ENCODE results near the gene TRIO.

Gene TRIO

DNA sequence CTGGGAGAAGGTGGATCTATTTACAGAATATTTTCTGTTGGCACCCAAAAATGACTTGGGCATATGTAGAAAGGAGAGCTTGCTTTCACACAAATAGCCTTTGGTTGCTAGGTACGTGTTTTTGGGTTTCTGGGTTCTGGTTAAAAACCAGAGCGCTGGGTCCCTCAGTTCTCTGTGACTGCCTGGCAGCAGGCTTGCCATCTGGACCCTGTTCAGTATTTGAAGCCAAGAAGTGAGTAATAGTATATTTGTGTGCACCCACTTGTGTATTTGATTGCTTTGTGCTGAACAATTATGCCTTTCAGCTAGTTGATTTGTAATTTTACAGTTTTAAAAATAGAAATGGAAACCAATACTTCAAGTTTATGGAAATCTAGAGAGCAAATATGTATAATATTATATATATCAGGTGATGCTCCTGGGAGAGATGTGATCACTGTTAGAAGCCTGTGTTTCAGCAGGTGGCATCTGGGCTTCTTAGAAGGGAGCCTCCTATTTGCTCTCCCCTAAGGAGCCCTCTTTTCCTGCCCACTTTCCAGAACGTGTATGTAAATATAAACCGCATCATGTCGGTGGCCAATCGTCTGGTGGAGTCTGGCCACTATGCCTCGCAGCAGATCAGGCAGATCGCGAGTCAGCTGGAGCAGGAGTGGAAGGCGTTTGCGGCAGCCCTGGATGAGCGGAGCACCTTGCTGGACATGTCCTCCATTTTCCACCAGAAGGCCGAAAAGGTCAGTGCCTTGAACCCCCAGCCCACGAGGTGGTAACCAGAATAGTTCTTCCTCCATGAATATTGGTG, 153.6 kb downstream of the TRIO start:
- peaks cover 45 to 50% of the 10 kb centered on the region in 2 donors for H3K36me3 ChIP-seq (ENCODE audit: control insufficient read depth in 2 of 2, insufficient read depth in 2 of 2, low read length in 2 of 2)

DNA sequence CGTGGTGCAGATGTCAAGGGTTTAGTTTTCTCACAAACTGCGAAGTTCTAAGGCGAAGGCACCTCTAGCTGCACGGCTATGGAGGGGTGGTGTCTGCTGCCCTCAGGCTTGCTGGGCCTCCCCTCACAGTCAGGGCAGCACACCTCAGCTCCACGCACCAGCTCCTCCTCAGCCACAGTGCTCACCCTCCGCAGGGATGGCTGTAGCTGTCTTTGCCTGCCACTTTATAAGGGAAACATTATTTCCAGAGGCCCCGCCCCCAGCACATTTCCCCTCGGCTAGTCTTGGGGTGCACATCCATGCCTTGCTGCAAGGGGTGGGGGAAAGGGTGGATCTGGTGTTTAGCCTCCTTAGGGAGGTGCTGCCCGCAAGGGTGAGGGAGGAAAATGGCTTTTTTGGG, 154.6 kb downstream of the TRIO start:
- no peaks in the 10 kb centered on the region for H3K4me1 ChIP-seq (ENCODE audit: control insufficient read depth in 2 of 2, insufficient read depth in 2 of 2, low read length in 2 of 2)
- H3K36me3 ChIP-seq (ENCODE audit: control insufficient read depth in 2 of 2, insufficient read depth in 2 of 2, low read length in 2 of 2), result peaks cover 46 to 51% of the 10 kb centered on the region in 2 donors
- H3K4me3 ChIP-seq (ENCODE audit: low read length in 2 of 2), result no peak overlapping the region
- no peak overlapping the region for H3K27ac ChIP-seq (ENCODE audit: low read depth in 2 of 2, low read length in 2 of 2)
- H3K9me3 ChIP-seq (ENCODE audit: control insufficient read depth in 2 of 2, low read length in 2 of 2), result no peaks in the 10 kb centered on the region
- no peak overlapping the region for H3K9ac ChIP-seq (ENCODE audit: low read depth in 1 of 2, low read length in 2 of 2)
- H3K27me3 ChIP-seq (ENCODE audit: control insufficient read depth in 2 of 2, insufficient read depth in 2 of 2, low read length in 2 of 2), result no peaks in the 10 kb centered on the region

More for the DNA sequence above, 153.6 kb downstream of the TRIO start:
- Histone ChIP-seq H3K4me1 (ENCODE audit: control insufficient read depth in 2 of 2, insufficient read depth in 2 of 2, low read length in 2 of 2) (no peaks in the 10 kb centered on the region), H3K9me3 (ENCODE audit: control insufficient read depth in 2 of 2, low read length in 2 of 2) (no peaks in the 10 kb centered on the region), H3K9ac (ENCODE audit: low read depth in 1 of 2, low read length in 2 of 2) (no peak overlapping the region), H3K27me3 (ENCODE audit: control insufficient read depth in 2 of 2, insufficient read depth in 2 of 2, low read length in 2 of 2) (no peaks in the 10 kb centered on the region), H3K27ac (ENCODE audit: low read depth in 2 of 2, low read length in 2 of 2) (no peak overlapping the region), H3K4me3 (ENCODE audit: low read length in 2 of 2) (no peak overlapping the region)

DNA sequence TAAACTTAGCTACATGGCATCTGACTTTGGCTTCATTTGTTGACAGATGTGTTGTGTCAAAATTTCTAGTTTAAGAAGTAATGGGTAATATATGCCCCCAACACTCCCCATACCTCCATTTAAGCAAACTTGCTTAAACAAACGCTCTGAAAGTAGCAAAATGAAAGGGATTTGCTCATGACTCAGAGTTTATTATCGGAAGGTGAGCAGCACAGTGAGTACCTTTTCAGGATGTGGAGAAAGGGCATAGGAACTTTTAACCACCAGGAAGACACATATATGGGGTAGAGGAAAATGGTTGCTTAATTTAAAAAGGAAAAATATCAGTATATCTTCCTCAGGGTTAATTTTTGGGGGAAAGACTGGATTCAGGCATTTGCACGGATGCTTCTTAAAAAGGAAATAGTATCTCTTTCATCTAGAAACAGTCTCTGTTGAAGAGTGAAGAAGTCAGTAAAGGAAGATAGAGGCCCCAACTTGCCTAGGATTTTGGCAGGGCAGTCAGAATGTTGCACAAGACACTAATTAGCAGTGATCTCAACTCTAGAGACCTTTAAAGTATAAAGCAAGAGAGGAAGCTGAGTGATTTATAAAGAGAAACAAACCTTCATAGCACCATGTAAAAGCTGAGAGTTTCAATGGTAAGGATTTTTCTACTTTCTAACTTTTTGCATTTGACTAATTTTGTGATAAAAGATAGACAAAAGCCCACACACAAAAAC, 155.1 kb downstream of the TRIO start:
- Histone ChIP-seq H3K4me1 (ENCODE audit: control insufficient read depth in 2 of 2, insufficient read depth in 2 of 2, low read length in 2 of 2) (no peaks in the 10 kb centered on the region), H3K27ac (ENCODE audit: low read depth in 2 of 2, low read length in 2 of 2) (no peak overlapping the region), H3K36me3 (ENCODE audit: control insufficient read depth in 2 of 2, insufficient read depth in 2 of 2, low read length in 2 of 2) (peaks cover 45% of the 10 kb centered on the region in 2 donors), H3K9me3 (ENCODE audit: control insufficient read depth in 2 of 2, low read length in 2 of 2) (no peaks in the 10 kb centered on the region), H3K27me3 (ENCODE audit: control insufficient read depth in 2 of 2, insufficient read depth in 2 of 2, low read length in 2 of 2) (no peaks in the 10 kb centered on the region), H3K9ac (ENCODE audit: low read depth in 1 of 2, low read length in 2 of 2) (no peak overlapping the region), H3K4me3 (ENCODE audit: low read length in 2 of 2) (no peak overlapping the region)

DNA sequence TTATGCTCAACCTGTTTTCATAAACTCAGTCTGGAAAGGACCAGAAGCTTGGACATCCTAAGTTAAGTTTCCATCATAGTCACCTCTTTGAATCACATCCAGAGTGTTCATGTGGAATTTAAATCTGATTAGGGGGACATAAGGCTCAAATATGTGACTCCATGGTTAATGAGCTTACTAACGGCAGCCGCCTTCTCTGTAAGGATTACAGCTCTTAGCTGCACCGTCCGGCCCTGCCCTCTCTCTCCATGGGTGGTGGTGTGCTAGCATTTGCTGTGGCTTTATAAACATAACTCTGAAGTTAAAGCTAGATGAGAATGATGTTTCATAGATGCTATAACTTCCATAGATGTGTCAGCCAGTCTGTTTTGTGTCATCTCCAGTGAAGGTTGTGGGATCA, 156.5 kb downstream of the TRIO start:
- Histone ChIP-seq H3K4me3 (ENCODE audit: low read length in 2 of 2) (no peak overlapping the region), H3K27me3 (ENCODE audit: control insufficient read depth in 2 of 2, insufficient read depth in 2 of 2, low read length in 2 of 2) (no peaks in the 10 kb centered on the region), H3K9ac (ENCODE audit: low read depth in 1 of 2, low read length in 2 of 2) (no peak overlapping the region), H3K27ac (ENCODE audit: low read depth in 2 of 2, low read length in 2 of 2) (no peak overlapping the region), H3K4me1 (ENCODE audit: control insufficient read depth in 2 of 2, insufficient read depth in 2 of 2, low read length in 2 of 2) (no peaks in the 10 kb centered on the region), H3K9me3 (ENCODE audit: control insufficient read depth in 2 of 2, low read length in 2 of 2) (no peaks in the 10 kb centered on the region), H3K36me3 (ENCODE audit: control insufficient read depth in 2 of 2, insufficient read depth in 2 of 2, low read length in 2 of 2) (peaks cover 41 to 44% of the 10 kb centered on the region in 2 donors)

DNA sequence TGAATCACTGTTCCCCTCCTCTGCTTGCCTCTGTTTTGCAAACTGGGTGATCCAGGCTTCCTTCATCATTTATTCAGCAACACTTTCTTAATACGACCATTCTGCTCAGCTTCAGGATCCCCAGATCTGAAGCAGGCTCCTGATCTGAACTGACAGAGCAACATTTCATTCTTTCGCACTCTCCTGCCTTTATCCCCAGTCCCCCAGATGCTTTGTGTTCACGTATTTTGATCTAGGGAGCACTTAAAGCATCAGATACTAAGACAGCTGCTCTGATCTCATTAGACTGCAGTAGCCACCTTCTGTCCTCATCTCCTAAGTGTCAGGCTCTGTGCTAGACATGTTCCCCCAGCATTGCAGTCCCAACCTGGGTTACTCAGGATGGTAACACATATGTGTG, 158.0 kb downstream of the TRIO start:
- no peaks in the 10 kb centered on the region for H3K27me3 ChIP-seq (ENCODE audit: control insufficient read depth in 2 of 2, insufficient read depth in 2 of 2, low read length in 2 of 2)
- peaks cover 43 to 56% of the 10 kb centered on the region in 2 donors for H3K36me3 ChIP-seq (ENCODE audit: control insufficient read depth in 2 of 2, insufficient read depth in 2 of 2, low read length in 2 of 2)
- H3K9ac ChIP-seq (ENCODE audit: low read depth in 1 of 2, low read length in 2 of 2), result no peak overlapping the region
- H3K9me3 ChIP-seq (ENCODE audit: control insufficient read depth in 2 of 2, low read length in 2 of 2), result no peaks in the 10 kb centered on the region
- no peak overlapping the region for H3K4me3 ChIP-seq (ENCODE audit: low read length in 2 of 2)
- no peak overlapping the region for H3K27ac ChIP-seq (ENCODE audit: low read depth in 2 of 2, low read length in 2 of 2)
- no peaks in the 10 kb centered on the region for H3K4me1 ChIP-seq (ENCODE audit: control insufficient read depth in 2 of 2, insufficient read depth in 2 of 2, low read length in 2 of 2)

DNA sequence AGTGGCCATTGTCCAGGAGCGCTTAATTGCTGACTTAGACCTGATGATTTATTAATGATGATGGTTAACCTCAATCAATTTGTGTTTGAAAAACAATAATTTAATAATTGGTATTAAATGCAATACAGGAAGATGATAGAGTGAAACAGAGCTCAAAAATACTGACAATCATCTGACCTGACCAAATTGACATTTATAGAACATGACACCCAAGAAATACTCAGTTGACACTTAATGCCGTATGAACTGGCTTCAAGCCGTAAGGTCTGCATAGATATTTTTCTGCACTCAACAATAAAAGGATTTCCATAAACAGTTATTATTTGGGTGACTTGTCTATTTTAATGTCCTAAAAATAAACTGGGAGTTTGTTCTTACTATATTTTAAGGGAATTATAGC, 159.2 kb downstream of the TRIO start:
- no peak overlapping the region for H3K9ac ChIP-seq (ENCODE audit: low read depth in 1 of 2, low read length in 2 of 2)
- H3K9me3 ChIP-seq (ENCODE audit: control insufficient read depth in 2 of 2, low read length in 2 of 2), result no peaks in the 10 kb centered on the region
- peaks cover 41 to 58% of the 10 kb centered on the region in 2 donors for H3K36me3 ChIP-seq (ENCODE audit: control insufficient read depth in 2 of 2, insufficient read depth in 2 of 2, low read length in 2 of 2)
- H3K4me1 ChIP-seq (ENCODE audit: control insufficient read depth in 2 of 2, insufficient read depth in 2 of 2, low read length in 2 of 2), result no peaks in the 10 kb centered on the region
- no peak overlapping the region for H3K27ac ChIP-seq (ENCODE audit: low read depth in 2 of 2, low read length in 2 of 2)
- H3K4me3 ChIP-seq (ENCODE audit: low read length in 2 of 2), result no peak overlapping the region
- no peaks in the 10 kb centered on the region for H3K27me3 ChIP-seq (ENCODE audit: control insufficient read depth in 2 of 2, insufficient read depth in 2 of 2, low read length in 2 of 2)

DNA sequence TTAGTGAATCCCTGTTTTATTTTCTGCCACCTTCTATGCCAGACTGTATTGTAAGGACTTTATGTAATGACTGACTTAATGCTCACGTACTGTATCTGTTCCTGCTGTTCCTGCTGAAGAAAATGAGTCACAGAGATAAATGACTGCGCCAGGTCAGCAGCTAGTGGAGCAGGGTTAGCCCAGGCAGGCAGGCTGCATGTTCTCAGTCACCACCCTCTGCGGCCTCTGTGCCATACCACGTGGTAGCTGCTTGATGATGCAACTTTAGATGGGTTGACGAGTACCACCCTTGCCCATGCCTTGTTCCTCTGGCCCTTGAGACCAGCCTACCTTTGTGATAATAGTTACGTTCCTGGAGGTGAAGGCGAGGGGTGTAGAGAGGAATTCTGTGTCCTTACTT, 161.9 kb downstream of the TRIO start:
- H3K4me1 ChIP-seq (ENCODE audit: control insufficient read depth in 2 of 2, insufficient read depth in 2 of 2, low read length in 2 of 2), result no peaks in the 10 kb centered on the region
- peaks cover 37 to 46% of the 10 kb centered on the region in 2 donors for H3K36me3 ChIP-seq (ENCODE audit: control insufficient read depth in 2 of 2, insufficient read depth in 2 of 2, low read length in 2 of 2)
- no peak overlapping the region for H3K27ac ChIP-seq (ENCODE audit: low read depth in 2 of 2, low read length in 2 of 2)
- H3K9me3 ChIP-seq (ENCODE audit: control insufficient read depth in 2 of 2, low read length in 2 of 2), result no peaks in the 10 kb centered on the region
- no peaks in the 10 kb centered on the region for H3K27me3 ChIP-seq (ENCODE audit: control insufficient read depth in 2 of 2, insufficient read depth in 2 of 2, low read length in 2 of 2)
- H3K4me3 ChIP-seq (ENCODE audit: low read length in 2 of 2), result no peak overlapping the region
- H3K9ac ChIP-seq (ENCODE audit: low read depth in 1 of 2, low read length in 2 of 2), result no peak overlapping the region

DNA sequence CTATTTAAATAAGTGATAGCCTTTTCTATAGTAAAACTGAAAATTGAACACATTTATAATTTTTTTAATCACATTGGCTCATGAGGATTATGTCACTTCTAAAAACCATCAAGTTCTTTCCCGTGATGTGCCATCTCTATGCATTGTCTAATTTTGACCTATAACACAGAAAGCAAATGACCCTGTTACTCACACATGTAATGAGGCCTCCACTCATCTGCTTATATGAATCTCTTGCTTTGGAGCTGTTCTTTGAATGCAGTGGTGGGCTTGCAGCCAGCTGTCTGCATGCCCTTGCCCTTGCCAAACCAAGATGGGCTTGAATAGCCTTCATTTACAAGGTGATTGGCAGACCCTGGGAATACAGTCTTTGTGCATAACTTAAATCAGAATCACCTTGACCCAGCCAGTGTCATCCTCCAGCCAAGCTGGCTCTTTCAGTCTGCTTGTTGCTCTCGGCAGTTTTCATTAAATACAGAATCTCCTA, 163.2 kb downstream of the TRIO start:
- H3K9ac ChIP-seq (ENCODE audit: low read depth in 1 of 2, low read length in 2 of 2), result no peak overlapping the region
- H3K4me1 ChIP-seq (ENCODE audit: control insufficient read depth in 2 of 2, insufficient read depth in 2 of 2, low read length in 2 of 2), result no peaks in the 10 kb centered on the region
- no peaks in the 10 kb centered on the region for H3K27me3 ChIP-seq (ENCODE audit: control insufficient read depth in 2 of 2, insufficient read depth in 2 of 2, low read length in 2 of 2)
- no peak overlapping the region for H3K27ac ChIP-seq (ENCODE audit: low read depth in 2 of 2, low read length in 2 of 2)
- H3K9me3 ChIP-seq (ENCODE audit: control insufficient read depth in 2 of 2, low read length in 2 of 2), result no peaks in the 10 kb centered on the region
- H3K4me3 ChIP-seq (ENCODE audit: low read length in 2 of 2), result no peak overlapping the region
- H3K36me3 ChIP-seq (ENCODE audit: control insufficient read depth in 2 of 2, insufficient read depth in 2 of 2, low read length in 2 of 2), result peaks cover 48 to 49% of the 10 kb centered on the region in 2 donors

DNA sequence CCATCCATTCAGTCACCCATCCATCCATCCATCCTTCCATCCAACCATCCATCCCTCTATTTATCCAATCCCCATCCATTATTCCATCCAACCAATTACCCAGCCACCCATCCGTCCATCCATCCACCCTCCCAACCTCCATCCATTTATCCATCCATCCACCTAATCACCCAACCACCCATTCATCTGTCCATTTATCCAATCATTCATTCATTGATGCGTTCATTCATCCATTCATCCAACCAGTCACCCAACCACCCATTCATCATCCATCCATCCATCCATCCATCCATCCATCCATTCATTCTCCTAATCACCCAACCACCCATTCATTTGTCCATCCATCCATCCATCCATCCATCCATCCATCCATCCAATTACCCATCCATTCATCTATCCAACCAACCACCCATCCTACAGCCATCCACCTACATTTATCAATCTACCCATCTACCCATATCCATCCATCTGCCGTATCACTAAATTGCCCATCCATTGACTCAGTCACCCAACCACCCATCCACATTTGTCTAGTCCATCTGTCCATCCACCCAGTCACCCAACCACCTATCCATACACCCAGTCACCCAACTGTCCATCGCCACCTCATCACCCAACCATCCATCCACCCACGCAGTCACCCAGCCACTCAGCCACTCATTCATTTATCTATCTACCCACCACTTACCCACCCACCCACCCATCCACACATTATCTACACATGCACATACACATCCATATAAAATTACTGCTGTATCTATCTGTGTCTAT, 165.4 kb downstream of the TRIO start:
- H3K9me3 ChIP-seq (ENCODE audit: control insufficient read depth in 2 of 2, low read length in 2 of 2), result no peaks in the 10 kb centered on the region
- no peak overlapping the region for H3K27ac ChIP-seq (ENCODE audit: low read depth in 2 of 2, low read length in 2 of 2)
- H3K27me3 ChIP-seq (ENCODE audit: control insufficient read depth in 2 of 2, insufficient read depth in 2 of 2, low read length in 2 of 2), result no peaks in the 10 kb centered on the region
- H3K4me3 ChIP-seq (ENCODE audit: low read length in 2 of 2), result no peak overlapping the region
- peaks cover 50 to 54% of the 10 kb centered on the region in 2 donors for H3K36me3 ChIP-seq (ENCODE audit: control insufficient read depth in 2 of 2, insufficient read depth in 2 of 2, low read length in 2 of 2)
- no peak overlapping the region for H3K9ac ChIP-seq (ENCODE audit: low read depth in 1 of 2, low read length in 2 of 2)
- H3K4me1 ChIP-seq (ENCODE audit: control insufficient read depth in 2 of 2, insufficient read depth in 2 of 2, low read length in 2 of 2), result peaks cover 0 to 1% of the 10 kb centered on the region in 2 donors

DNA sequence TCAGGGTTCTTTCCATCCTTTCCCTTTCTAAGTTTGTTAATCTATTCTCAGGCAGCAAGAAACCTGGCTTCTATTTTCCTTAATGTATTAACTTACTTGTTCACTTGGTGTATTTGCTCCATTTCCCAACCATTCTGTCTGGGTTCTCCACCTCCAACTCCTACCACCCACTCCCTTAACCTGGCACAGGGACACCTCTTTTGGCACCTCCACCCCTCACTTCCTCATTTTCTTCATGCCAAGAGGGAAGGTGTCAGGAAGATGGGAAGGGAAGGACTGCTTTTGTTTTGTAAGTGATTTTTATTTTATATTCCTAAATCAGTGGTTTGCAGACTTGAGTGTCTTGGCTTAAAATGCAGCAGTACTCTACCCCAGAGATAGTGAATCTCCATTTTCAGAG, 166.1 kb downstream of the TRIO start:
- peaks cover 47 to 51% of the 10 kb centered on the region in 2 donors for H3K36me3 ChIP-seq (ENCODE audit: control insufficient read depth in 2 of 2, insufficient read depth in 2 of 2, low read length in 2 of 2)

More for the DNA sequence above, 166.1 kb downstream of the TRIO start:
- Histone ChIP-seq H3K4me3 (ENCODE audit: low read length in 2 of 2) (no peak overlapping the region), H3K4me1 (ENCODE audit: control insufficient read depth in 2 of 2, insufficient read depth in 2 of 2, low read length in 2 of 2) (peaks cover 0 to 3% of the 10 kb centered on the region in 2 donors), H3K27me3 (ENCODE audit: control insufficient read depth in 2 of 2, insufficient read depth in 2 of 2, low read length in 2 of 2) (no peaks in the 10 kb centered on the region), H3K27ac (ENCODE audit: low read depth in 2 of 2, low read length in 2 of 2) (no peak overlapping the region), H3K9ac (ENCODE audit: low read depth in 1 of 2, low read length in 2 of 2) (no peak overlapping the region), H3K9me3 (ENCODE audit: control insufficient read depth in 2 of 2, low read length in 2 of 2) (no peaks in the 10 kb centered on the region)
